LNCaP clone FGC (cell line): ENCODE results near the gene NEU2.

ENCODE experiments used
- DNase-seq: peaks from one replicate; pipeline ENCODE4 v3.0.0-alpha.2; 2011; ENCODE audit warnings: low read depth
- H3K4me3 ChIP-seq: 2 replicates; pipeline ENCODE4 v1.5.1; 2011; ENCODE audit warnings: mild to moderate bottlenecking, low read depth, low read length, control low read depth
- CTCF ChIP-seq: IDR thresholded peaks from 2 replicates; pipeline ENCODE4 v1.5.1; 2012; ENCODE audit warnings: mild to moderate bottlenecking; ENCODE audit not compliant: control insufficient read depth, insufficient read depth; ENCODE audit errors: extremely low read depth

The NEU2 gene

DNA sequence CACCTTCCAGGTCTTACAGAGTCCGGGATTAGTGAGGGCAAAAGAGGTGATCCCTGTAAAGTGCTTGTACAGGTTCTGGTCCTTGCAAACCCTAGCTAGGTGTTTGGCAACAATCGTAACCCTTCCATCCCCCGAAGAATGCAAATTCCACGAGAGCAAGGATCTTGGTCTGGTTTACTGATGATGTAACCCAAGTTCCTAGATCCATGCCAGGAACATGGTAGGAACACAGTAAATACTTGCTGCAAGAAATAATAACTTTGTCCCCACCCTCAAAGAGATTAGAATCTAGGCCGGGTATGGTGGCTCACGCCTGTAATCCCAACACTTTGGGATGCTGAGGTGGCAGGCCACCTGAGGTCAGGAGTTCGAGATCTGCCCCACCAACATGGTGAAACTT lies 6.8 kb upstream of the NEU2 start:
- DNase-seq: no peak
- TF ChIP-seq CTCF: no peak
- H3K4me3 ChIP-seq: no peak overlapping the region

DNA sequence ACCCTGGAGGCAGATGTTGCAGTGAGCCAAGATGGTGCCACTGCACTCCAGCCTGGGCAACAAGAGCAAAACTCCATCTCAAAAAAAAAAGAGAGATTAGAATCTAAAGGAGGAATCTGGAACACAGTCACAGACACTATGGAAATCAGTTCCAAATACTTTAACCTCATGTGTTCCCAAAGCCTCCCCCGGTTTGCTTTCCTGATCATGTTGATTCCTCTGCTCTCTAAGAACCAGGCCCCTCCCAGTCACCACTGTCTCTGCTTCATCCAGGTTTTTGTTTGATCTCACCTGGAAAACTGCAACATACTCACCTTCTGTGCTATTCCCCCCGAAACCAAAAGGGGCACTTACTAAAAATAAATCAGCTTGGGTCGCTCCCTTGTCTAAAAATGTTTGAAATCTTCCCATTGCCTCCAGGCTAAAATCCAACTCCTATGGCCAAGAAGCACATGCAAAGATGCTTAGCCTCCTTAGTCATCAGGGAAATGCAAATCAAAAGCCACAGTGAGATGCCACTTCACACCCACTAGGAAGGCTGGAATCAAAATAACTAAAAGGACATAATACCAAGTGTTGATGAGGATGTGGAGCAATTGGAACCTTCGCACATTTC lies 6.2 kb upstream of the NEU2 start:
- H3K4me3 ChIP-seq: no peak overlapping the region
- no peak for DNase-seq
- no peak for TF ChIP-seq CTCF

DNA sequence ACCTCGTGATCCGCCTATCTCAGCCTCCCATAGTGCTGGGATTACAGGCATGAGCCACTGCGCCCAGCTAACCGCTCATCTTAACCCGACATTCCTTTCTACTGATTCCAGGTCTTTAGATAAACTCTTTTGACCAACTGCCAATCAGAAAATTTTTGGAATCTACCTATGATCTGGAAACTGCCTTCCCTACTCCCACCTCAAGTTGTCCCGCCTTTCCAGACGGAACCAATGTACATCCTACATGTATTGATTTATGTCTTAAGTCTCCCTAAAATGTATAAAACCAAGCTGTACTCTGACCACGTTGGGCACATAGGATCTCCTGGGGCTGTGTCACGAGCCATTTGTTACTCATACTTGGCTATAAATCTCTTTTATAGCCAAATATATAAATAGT lies 3.2 kb upstream of the NEU2 start:
- H3K4me3 ChIP-seq: no peak overlapping the region
- DNase-seq: no peak
- TF ChIP-seq CTCF: no peak

DNA sequence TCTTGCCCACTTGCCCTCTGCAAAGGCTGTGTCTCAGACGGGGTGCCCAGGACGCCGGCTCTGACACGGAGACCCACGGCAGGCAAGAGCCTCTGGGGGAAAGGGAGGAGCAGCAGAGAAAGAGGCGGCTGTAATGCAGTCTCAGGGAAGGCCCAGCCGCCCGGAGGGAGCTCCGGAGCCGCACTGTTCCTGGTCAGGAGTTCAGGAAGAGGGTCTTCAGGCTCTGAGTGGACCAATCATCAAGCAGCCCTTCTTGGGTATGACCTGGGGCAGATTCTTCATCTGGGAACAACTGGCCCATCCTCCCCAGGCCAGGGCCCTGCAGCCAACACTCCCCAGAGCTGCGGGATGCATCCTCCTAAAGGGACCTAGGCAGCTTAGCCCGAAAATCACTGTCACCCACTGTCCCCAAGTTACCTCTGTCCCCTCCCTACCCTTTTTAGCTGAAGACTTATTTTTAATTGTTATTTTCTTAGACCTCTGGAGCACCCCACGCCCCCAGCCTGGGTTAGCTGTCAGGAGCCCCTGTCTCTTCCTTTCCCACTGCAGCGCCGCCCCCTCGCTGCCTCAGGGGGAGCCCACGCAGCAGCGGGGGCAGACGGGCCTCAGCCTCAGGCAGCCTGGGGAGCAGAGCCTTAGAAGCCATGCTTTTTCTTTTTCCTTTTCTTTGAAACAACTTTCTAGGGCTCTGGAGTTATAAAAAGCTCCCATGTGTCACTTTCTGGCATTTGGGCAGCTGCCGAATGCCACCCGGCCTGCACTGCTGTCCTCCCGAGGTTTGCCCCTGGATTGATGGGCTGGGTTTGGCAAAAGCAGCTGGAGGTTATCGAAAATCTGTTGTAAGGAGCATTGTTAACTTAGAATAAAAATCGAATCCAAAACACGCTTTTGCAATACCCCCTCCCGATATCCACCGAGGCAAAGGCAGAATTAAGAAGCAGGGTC lies 644 bp upstream of the NEU2 start:
- no peak for TF ChIP-seq CTCF
- no peak overlapping the region for H3K4me3 ChIP-seq
- no peak for DNase-seq

DNA sequence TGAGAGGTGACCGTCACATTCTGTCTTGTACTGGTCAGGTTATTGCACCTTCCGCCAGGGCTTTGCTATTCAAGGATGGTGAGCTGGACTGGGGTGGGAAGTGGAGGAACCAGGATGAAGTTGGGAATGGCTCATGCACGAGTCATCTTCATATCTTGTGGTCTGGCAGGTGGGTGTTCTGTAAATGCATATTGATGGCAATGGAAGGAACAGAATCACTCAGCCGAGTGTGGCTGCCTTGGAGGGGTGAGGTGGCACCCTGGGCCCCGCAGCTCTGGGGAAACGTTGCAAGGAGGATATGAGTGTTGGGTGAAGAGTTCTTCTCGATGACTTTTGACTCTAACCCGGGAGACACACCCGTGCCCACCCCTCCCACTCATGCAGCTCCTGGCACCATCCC lies 1.2 kb downstream of the NEU2 start:
- no peak overlapping the region for H3K4me3 ChIP-seq
- no peak for DNase-seq
- TF ChIP-seq CTCF: no peak

GRCh38 chr2:233034091-233034882 lies 1.8 kb downstream of the NEU2 start:
- H3K4me3 ChIP-seq: no peak overlapping the region
- DNase-seq: no peak
- no peak for TF ChIP-seq CTCF
